ENCODE data around the gene TH.
"Not testable (repeated sequence)": the region's sequence is repeated elsewhere in the genome, so short reads cannot be mapped to it uniquely, and the experiment has no call there.

GRCh38 chr11:2178055-2178773 is 6.6 kb upstream of the TH start:
- TF ChIP-seq CTCF (conservative IDR thresholded peaks at IDR 0.05; ENCODE audit: low read length); EZH2phosphoT487 (IDR thresholded peaks at IDR 0.05; ENCODE audit: borderline replicate concordance, low read depth, low read length): not testable (repeated sequence)

Measured in OCI-LY7 (cell line).